OCI-LY3 (cell line): ENCODE results near the gene SLC1A4.

Experiments used
- H2AFZ ChIP-seq: fragments of 200-600, 300-600 bp; shearing (Covaris generic); 2 replicates; pipeline ENCODE4 v1.6.0; 2014; ENCODE audit warnings: antibody characterized with exemption, low read depth, low read length
- H3K27ac ChIP-seq: fragments of 200-600, 300-600 bp; sonication (generic); 2 replicates; pipeline ENCODE4 v1.5.1; 2014; ENCODE audit warnings: mild to moderate bottlenecking, low read length, moderate library complexity, mixed read lengths
- H3K27me3 ChIP-seq: fragments of 200-600, 300-600 bp; sonication (generic); 2 replicates; pipeline ENCODE4 v1.6.1; 2014; ENCODE audit warnings: low read depth, low read length, mixed read lengths
- H3K36me3 ChIP-seq: fragments of 200-600, 300-600 bp; sonication (generic); replicated peaks from 2 replicates; pipeline ENCODE3; 2014; ENCODE audit warnings: low read depth, low read length, mixed read lengths
- H3K4me1 ChIP-seq: fragments of 300-600, 200-600 bp; sonication (generic); 2 replicates; pipeline ENCODE4 v1.6.1; 2014; ENCODE audit warnings: low read length, mixed read lengths
- H3K4me2 ChIP-seq: fragments of 200-600, 300-600 bp; sonication (generic); 2 replicates; pipeline ENCODE4 v1.6.1; 2014; ENCODE audit warnings: low read length, mixed read lengths
- H3K4me3 ChIP-seq: fragments of 300-600, 200-600 bp; sonication (generic); 2 replicates; pipeline ENCODE4 v1.5.1; 2014; ENCODE audit warnings: antibody characterized with exemption, mild to moderate bottlenecking, low read length, moderate library complexity
- H3K79me2 ChIP-seq: fragments of 300-600, 200-600 bp; shearing (Covaris generic); 2 replicates; pipeline ENCODE4 v1.6.1; 2014; ENCODE audit warnings: mild to moderate bottlenecking, low read length, mixed read lengths
- H3K9ac ChIP-seq: fragments of 300-600, 200-600 bp; shearing (Covaris generic); 2 replicates; pipeline ENCODE4 v1.6.0; 2014; ENCODE audit warnings: mild to moderate bottlenecking, low read length, moderate library complexity
- H3K9me3 ChIP-seq: fragments of 200-600, 300-600 bp; shearing (Covaris generic); 2 replicates; pipeline ENCODE4 v1.6.1; 2014; ENCODE audit warnings: low read length, mixed read lengths; ENCODE audit not compliant: insufficient read depth
- H4K20me1 ChIP-seq: fragments of 200-600, 300-600 bp; sonication (generic); 2 replicates; pipeline ENCODE4 v1.6.1; 2016; ENCODE audit warnings: low read length, mixed read lengths; ENCODE audit not compliant: insufficient read depth
- CTCF ChIP-seq: fragments of 200-600, 300-600 bp; sonication (generic); IDR thresholded peaks from 2 replicates; pipeline ENCODE4 v1.5.1; 2014; ENCODE audit warnings: antibody characterized with exemption, low read length, low read depth
- EZH2phosphoT487 ChIP-seq: fragments of 200-600 bp; shearing (Covaris generic); IDR thresholded peaks from 2 replicates; pipeline ENCODE4 v1.6.1; 2018; ENCODE audit warnings: antibody characterized with exemption, mixed run types, low read depth

The SLC1A4 gene

DNA sequence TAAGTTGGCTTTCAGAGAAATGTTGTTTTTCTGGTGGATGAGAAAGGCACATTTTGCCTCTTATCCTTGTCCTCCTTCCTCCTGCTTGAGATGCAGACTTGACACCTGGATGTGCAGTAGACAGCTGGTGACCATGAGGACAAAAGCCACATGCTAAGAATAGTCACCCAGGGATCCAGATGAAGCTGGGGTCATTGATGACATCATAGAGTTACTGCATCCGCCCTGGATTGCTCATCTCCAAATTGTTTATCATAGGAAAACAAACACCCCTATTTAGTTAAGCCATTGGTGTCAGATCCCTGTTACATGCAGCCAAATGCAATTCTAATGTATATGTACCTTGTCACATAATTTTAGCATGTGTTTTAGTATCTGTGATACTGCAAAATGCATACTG, 16.3 kb upstream of the SLC1A4 start:
- no peak overlapping the region for H3K27ac ChIP-seq
- no peak overlapping the region for H3K4me3 ChIP-seq
- H4K20me1 ChIP-seq, result no peaks in the 10 kb centered on the region
- no peaks in the 10 kb centered on the region for H3K79me2 ChIP-seq
- no peak overlapping the region for H3K4me2 ChIP-seq
- TF ChIP-seq EZH2phosphoT487 (no peak), CTCF (no peak)
- peaks cover 2% of the 10 kb centered on the region for H3K4me1 ChIP-seq
- H3K9ac ChIP-seq, result no peak overlapping the region
- H3K36me3 ChIP-seq, result no peaks in the 10 kb centered on the region
- no peaks in the 10 kb centered on the region for H3K27me3 ChIP-seq
- no peak overlapping the region for H2AFZ ChIP-seq
- H3K9me3 ChIP-seq, result no peaks in the 10 kb centered on the region

GRCh38 chr2:64975232-64975821, 13.9 kb upstream of the SLC1A4 start:
- Histone ChIP-seq H3K4me3 (no peak overlapping the region), H3K9me3 (no peaks in the 10 kb centered on the region), H2AFZ (no peak overlapping the region), H4K20me1 (no peaks in the 10 kb centered on the region), H3K27ac (no peak overlapping the region), H3K27me3 (no peaks in the 10 kb centered on the region), H3K79me2 (no peaks in the 10 kb centered on the region), H3K4me2 (no peak overlapping the region), H3K36me3 (no peaks in the 10 kb centered on the region), H3K9ac (no peak overlapping the region), H3K4me1 (peaks cover 20% of the 10 kb centered on the region)
- no peak for TF ChIP-seq CTCF
- no peak for TF ChIP-seq EZH2phosphoT487

DNA sequence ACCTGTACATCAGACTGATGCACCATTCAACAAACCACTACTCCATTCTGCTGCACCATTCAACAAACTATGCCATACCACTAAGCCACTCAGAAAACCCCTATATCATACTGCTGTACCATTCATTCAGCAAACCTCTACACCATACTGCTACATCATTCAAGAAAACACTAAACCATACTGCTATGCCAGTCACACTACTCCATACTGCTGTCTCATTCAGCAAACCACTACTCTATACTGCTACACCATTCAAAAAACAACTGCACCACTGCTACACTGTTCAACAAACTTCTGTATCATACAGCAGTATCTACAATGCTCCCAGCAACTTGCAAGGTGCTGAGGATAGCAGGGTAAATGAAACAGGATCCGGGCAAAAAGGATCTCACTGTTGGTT, 12.9 kb upstream of the SLC1A4 start:
- no peaks in the 10 kb centered on the region for H3K27me3 ChIP-seq
- H3K4me1 ChIP-seq, result peaks cover 27% of the 10 kb centered on the region
- no peaks in the 10 kb centered on the region for H4K20me1 ChIP-seq
- no peaks in the 10 kb centered on the region for H3K9me3 ChIP-seq
- H3K27ac ChIP-seq, result no peak overlapping the region
- TF ChIP-seq EZH2phosphoT487 (no peak), CTCF (no peak)
- no peak overlapping the region for H3K4me3 ChIP-seq
- H3K36me3 ChIP-seq, result no peaks in the 10 kb centered on the region
- H3K9ac ChIP-seq, result no peak overlapping the region
- no peak overlapping the region for H2AFZ ChIP-seq
- H3K79me2 ChIP-seq, result no peaks in the 10 kb centered on the region; the same call in 1 of the 2 replicates
- no peak overlapping the region for H3K4me2 ChIP-seq

DNA sequence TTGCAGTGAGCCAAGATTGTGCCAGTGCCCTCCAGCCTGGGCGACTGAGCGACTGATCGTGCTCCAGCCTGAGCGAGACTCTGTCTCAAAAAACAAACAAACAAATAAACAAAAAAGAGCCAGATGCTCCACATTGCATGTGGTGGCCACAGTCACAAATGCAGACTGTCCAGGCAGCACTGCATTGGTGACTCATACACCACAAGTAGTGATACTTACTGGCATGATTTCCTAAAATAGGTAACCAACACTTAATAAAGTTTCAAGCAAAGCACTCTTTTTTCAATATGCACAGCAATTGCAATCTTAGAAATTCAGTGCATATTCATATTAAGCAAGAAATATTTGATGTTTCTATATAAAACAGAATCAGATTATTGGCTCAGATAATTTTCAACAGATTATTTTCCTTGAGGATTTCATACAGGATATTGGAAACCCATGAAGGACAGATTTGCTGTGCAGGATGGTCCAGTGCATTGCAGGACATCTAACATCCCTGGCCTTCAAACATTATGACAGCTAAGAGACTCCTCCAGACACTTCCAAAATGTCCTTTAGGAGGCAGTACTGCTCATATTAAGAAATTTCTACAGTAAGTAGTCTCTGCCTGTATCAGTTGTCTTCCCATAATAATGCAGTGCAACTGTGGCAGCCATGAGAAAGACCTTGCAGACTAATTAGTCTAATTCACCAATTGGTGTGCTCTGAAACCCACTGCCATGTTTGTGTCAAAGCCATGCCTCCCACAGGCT, 10.5 kb upstream of the SLC1A4 start:
- H2AFZ ChIP-seq, result no peak overlapping the region
- peak overlapping the region; percentile 2; the same call in 1 of the 2 replicates for H3K27ac ChIP-seq
- no peaks in the 10 kb centered on the region for H4K20me1 ChIP-seq
- TF ChIP-seq EZH2phosphoT487 (no peak), CTCF (peak; percentile 62)
- H3K4me2 ChIP-seq, result 0 out of 2 replicates have a peak overlapping the region, but pooled peaks have one; percentile 15
- H3K9ac ChIP-seq, result no peak overlapping the region
- no peaks in the 10 kb centered on the region for H3K27me3 ChIP-seq
- H3K9me3 ChIP-seq, result no peaks in the 10 kb centered on the region
- H3K4me3 ChIP-seq, result no peak overlapping the region
- peaks cover 50% of the 10 kb centered on the region for H3K4me1 ChIP-seq
- H3K36me3 ChIP-seq, result no peaks in the 10 kb centered on the region
- H3K79me2 ChIP-seq, result no peaks in the 10 kb centered on the region; the same call in 1 of the 2 replicates
